Mesodermal cell (in vitro differentiated cells): ENCODE measurements around the gene ASTN2.

Source experiments
- H3K27ac ChIP-seq: 2 replicates; pipeline ENCODE4 v1.7.0; 2013; ENCODE audit warnings: mild to moderate bottlenecking, low read depth, low read length, moderate library complexity; ENCODE audit not compliant: severe bottlenecking
- H3K36me3 ChIP-seq: 2 replicates; pipeline ENCODE4 v1.7.1; 2013; ENCODE audit warnings: mild to moderate bottlenecking, low read length, moderate library complexity; ENCODE audit not compliant: control insufficient read depth, insufficient read depth
- H3K4me1 ChIP-seq: one replicate; pipeline ENCODE4 v1.7.1; 2013; ENCODE audit warnings: mild to moderate bottlenecking, low read length; ENCODE audit not compliant: insufficient read depth, control insufficient read depth, poor library complexity, severe bottlenecking
- H3K4me3 ChIP-seq: 2 replicates; pipeline ENCODE4 v1.7.0; 2013; ENCODE audit warnings: low read length, control low read depth, mild to moderate bottlenecking; ENCODE audit not compliant: insufficient read depth, poor library complexity, severe bottlenecking; ENCODE audit errors: extremely low read depth
- H3K9me3 ChIP-seq: 2 replicates; pipeline ENCODE4 v1.7.1; 2013; ENCODE audit warnings: mild to moderate bottlenecking, low read length, moderate library complexity; ENCODE audit not compliant: control insufficient read depth
- WGBS, 2 experiments: methylation state at CpG; one replicate each; pipeline ENCODE4 v1.1.5; 2013; ENCODE audit warnings: missing lambda C conversion rate in 2 of 2; ENCODE audit not compliant: insufficient coverage in 2 of 2; 5-methylcytosine and 5-hydroxymethylcytosine counted together

The ASTN2 gene

DNA sequence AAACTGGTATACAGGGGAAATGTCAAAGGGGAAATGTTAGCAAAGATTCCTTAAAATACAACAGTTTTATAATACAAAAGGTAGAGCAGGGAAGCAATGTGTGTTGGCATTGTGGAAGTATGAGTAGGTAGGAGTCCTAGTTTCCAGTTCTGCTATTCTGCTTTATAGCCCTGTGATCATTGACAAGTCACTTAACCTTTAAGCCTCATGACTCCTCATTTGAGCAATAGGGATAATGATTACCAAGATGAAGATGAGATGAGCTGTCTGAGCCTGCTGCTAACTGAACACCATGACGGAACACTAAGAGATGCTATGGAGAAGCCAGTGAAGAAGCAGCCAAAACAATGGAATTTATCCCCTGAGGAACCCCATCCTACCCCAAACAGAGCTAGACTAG lies 1009.5 kb downstream of the ASTN2 start:
- H3K4me1 ChIP-seq, result no peaks in the 10 kb centered on the region
- H3K9me3 ChIP-seq, result no peaks in the 10 kb centered on the region
- no peak overlapping the region for H3K27ac ChIP-seq
- H3K36me3 ChIP-seq, result peaks cover 6% of the 10 kb centered on the region
- H3K4me3 ChIP-seq, result no peak overlapping the region
- 100% methylated on average over 1 of the region's 1 CpG; no CpG with 5 or more reads in 1 of the 2 experiments for WGBS, 2 experiments

DNA sequence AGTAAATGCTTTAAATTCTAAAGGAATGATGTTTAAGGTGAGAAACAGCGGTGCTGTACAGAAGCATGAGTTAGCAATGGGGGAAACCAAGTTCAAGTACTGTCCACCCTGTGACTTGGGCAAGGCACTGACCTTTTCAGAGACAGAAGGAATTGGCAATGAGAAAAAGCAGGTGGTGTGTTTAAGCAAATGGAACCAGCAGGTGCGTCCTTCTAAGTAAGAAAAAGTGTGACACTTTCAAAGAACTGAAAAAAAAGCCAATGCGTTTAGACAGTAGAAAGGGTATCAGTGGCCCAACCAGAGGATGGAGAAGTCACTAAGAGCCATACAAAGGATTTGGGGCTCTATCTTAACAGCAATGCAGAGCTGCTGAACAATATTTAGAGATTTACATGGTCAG lies 1010.6 kb downstream of the ASTN2 start:
- WGBS, 2 experiments, result 87 to 97% methylated on average over 3 of the region's 3 CpGs
- Histone ChIP-seq H3K4me3 (no peak overlapping the region), H3K4me1 (no peaks in the 10 kb centered on the region), H3K36me3 (peaks cover 12% of the 10 kb centered on the region), H3K27ac (no peak overlapping the region), H3K9me3 (no peaks in the 10 kb centered on the region)

DNA sequence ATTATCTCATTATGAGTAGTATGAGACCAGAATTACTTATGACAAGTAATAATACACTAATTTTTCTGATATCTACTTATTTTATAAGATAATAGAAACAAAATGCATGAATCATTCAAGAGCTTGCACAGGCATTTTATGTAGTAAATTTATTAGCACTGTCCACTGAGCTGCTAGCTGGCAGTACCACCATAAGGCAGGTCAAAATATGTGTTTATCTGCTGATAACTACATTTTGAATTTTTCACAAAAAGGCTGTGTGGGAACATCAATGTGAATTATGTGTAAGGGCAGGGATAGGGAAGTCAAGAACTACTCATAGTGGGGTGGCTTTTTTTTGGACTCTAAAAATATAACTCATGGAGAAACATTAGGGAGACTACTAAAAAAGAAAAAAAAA lies 1011.7 kb downstream of the ASTN2 start:
- Histone ChIP-seq H3K4me3 (no peak overlapping the region), H3K36me3 (peaks cover 23% of the 10 kb centered on the region), H3K9me3 (no peaks in the 10 kb centered on the region)

DNA sequence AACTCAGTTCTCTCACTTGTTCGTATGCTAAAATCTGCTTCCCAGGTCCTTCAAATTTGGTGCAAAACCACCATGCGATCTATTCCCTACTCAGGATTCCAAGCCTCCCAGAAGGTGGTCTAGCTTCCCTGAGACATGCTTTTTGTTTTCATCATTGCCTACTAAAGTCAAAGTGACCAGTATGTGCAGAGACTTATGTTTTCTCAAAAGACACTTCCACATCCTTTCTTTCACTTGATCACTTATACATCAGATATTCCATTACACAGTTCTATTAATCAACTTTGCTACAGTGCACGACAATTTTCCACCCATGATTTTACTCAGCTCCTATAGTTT lies 1019.2 kb downstream of the ASTN2 start:
- Histone ChIP-seq H3K27ac (no peak overlapping the region), H3K36me3 (peaks cover 87% of the 10 kb centered on the region), H3K9me3 (no peaks in the 10 kb centered on the region), H3K4me1 (peaks cover 3% of the 10 kb centered on the region), H3K4me3 (no peak overlapping the region)
- WGBS, 2 experiments, result 92 to 94% methylated on average over 2 of the region's 3 CpGs

More for the DNA sequence above, 1011.7 kb downstream of the ASTN2 start:
- Histone ChIP-seq H3K4me1 (no peaks in the 10 kb centered on the region), H3K27ac (no peak overlapping the region)

DNA sequence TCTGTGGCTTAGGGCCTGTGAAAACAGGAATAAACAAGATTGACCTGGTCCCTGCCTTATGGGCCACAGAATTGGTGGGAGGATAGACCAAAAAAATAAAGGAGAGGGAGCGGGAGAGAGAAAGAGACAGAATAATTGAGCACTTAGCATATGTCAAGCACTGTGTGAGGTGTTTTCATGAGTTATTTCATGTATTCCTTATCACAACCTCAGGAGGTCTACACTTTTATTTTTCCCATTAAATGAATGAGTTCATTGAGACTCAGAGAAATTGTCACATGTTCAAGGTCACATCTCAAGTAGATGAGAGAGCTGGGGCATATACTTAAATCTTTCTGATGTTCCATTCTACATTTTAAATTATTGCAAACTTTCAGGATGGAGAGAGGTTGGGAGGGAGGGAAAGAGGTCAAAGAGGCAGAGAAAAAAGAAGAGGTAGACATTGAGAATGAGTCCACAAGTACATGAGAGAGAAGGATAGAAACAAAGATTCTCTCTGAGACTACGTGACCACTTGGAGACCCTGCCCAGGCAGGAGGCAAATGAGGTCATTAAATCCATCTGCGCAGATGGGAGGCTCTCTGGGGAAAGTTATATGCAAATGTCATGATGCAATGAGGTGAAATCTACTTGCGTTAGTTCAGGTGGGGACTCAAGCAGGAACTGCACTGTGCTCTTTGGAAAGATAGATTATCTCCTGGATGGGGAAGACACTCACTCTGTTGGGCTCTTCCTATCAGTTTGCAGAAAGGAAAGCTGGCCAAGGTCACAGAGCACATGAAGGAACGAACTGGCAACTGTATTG lies 1019.8 kb downstream of the ASTN2 start:
- no peak overlapping the region for H3K27ac ChIP-seq

DNA sequence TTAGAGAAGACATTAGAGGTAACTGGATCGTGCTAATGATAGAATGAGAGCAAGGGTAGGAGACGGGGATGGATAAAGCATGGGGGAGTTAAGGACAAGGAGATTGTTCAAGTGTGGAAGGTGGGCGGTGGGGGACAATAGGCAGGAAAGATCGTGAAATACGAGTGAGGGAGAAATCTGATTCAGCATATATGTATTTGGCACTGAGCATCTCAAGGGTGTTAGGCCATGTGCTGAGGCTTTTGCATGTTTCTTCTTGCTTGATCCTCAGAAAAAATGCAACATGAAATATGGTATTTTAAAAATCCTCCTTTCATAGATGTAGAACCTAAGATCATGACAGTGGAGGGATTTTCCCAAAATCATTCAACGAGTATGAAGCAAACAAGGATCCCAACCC lies 1020.8 kb downstream of the ASTN2 start:
- no peak overlapping the region for H3K27ac ChIP-seq
- H3K9me3 ChIP-seq, result no peaks in the 10 kb centered on the region
- H3K4me3 ChIP-seq, result no peak overlapping the region
- peaks cover 3% of the 10 kb centered on the region for H3K4me1 ChIP-seq
- peaks cover 85% of the 10 kb centered on the region for H3K36me3 ChIP-seq
- 92% methylated on average over 5 to 6 of the region's 6 CpGs for WGBS, 2 experiments

More for the DNA sequence above, 1019.8 kb downstream of the ASTN2 start:
- Histone ChIP-seq H3K9me3 (no peaks in the 10 kb centered on the region), H3K4me3 (no peak overlapping the region), H3K4me1 (peaks cover 3% of the 10 kb centered on the region), H3K36me3 (peaks cover 84% of the 10 kb centered on the region)
- WGBS, 2 experiments, result 91 to 97% methylated on average over 4 to 5 of the region's 5 CpGs

DNA sequence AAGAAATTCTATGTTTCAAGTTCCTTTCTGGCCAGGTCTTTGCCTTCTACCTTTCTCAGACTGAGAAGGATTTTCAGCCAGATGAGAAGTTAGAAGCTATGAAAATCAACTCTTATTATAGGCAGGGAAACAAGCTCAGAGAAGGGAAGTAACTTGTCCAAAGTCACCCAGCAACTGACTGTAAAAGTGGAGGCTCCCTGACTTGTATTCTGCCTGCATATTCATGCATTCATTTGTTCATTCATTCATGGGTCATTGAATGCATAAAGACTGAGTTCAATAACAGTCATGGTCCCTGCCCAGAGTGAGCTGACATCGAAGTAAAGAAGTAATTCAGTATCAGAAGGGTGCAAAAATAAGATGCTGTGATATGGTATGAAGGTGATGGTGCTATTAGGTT lies 1021.7 kb downstream of the ASTN2 start:
- H3K4me3 ChIP-seq, result no peak overlapping the region
- 80 to 100% methylated on average over 1 of the region's 1 CpG for WGBS, 2 experiments
- H3K4me1 ChIP-seq, result peaks cover 3% of the 10 kb centered on the region
- no peaks in the 10 kb centered on the region for H3K9me3 ChIP-seq
- H3K36me3 ChIP-seq, result peaks cover 85% of the 10 kb centered on the region
- no peak overlapping the region for H3K27ac ChIP-seq

DNA sequence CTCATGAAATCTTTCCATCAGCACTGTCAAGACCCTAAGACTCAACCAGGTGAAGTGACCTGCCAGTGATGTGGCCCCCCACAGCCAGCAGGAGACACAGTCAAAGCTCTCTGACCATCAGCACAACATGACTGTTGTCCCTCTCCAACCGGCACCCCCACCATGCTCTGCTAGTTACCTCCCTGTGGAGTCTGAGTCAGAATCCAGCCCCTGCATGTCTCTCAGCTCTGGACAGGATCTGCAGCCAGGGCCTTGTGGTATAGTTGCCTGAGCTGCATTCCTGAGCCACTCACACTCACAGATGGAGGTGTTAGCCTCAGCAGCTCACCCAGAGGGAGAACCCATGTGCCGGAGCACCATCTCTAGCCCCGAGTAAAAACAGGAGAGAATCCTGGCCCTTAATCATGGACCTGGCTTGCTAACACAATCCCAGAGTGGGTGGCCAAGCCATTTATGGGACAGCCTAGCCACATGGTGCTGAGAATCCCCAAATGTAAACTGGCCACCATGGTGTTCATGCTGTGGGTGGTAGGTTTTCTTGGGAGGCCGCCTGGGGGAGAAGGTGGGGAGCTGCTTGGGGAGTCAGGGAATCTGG lies 1023.5 kb downstream of the ASTN2 start:
- 84 to 87% methylated on average over 2 to 4 of the region's 4 CpGs for WGBS, 2 experiments
- peaks cover 85% of the 10 kb centered on the region for H3K36me3 ChIP-seq
- no peak overlapping the region for H3K4me3 ChIP-seq
- no peak overlapping the region for H3K27ac ChIP-seq
- no peaks in the 10 kb centered on the region for H3K9me3 ChIP-seq
- H3K4me1 ChIP-seq, result peaks cover 3% of the 10 kb centered on the region

DNA sequence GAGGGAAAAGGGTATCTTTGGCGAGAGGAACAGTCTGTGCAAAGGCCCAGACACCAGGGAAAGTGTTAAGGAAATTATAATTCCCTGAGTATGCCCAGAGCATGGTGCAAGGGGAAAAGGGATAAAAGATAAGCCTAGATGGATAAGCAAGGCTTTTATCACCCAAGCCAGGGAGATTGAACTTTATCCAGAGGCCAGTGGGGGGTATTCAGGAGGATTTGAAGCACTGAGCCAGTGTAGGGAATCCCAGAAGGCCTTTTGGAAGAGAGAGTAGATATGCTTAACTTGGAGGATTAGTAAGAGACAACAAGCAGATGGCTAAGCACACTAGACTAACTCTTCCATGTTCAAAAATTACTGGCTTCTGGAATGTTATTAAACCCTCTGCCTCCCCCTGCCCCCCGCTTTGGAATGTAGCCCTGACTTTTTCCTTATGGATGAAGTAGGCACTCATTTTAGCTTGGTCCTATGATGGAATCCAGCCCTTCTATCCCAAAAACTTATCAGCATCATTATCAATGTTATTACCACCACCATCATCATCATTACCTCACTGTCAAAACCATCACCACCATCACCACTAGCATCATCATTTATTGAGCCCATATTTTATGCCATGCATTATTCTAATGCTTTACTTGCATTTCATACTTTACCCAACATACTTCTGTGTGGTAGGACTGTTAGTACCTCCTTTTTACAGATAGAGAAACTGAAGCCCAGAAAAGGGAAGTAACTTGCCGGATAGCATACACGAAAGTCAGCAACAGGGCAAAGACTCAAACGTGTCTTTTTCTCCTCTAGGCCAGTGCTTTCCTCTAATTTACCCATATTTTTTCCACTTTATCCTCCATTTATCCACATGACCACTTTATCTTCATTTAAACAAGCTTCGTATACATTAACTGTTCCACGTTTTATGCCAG lies 1024.3 kb downstream of the ASTN2 start:
- no peak overlapping the region for H3K4me3 ChIP-seq
- WGBS, 2 experiments, result 94 to 97% methylated on average over 6 of the region's 7 CpGs
- H3K27ac ChIP-seq, result peak overlapping the region; percentile 32
- H3K9me3 ChIP-seq, result no peaks in the 10 kb centered on the region
- peaks cover 84% of the 10 kb centered on the region for H3K36me3 ChIP-seq
- peaks cover 3% of the 10 kb centered on the region for H3K4me1 ChIP-seq

DNA sequence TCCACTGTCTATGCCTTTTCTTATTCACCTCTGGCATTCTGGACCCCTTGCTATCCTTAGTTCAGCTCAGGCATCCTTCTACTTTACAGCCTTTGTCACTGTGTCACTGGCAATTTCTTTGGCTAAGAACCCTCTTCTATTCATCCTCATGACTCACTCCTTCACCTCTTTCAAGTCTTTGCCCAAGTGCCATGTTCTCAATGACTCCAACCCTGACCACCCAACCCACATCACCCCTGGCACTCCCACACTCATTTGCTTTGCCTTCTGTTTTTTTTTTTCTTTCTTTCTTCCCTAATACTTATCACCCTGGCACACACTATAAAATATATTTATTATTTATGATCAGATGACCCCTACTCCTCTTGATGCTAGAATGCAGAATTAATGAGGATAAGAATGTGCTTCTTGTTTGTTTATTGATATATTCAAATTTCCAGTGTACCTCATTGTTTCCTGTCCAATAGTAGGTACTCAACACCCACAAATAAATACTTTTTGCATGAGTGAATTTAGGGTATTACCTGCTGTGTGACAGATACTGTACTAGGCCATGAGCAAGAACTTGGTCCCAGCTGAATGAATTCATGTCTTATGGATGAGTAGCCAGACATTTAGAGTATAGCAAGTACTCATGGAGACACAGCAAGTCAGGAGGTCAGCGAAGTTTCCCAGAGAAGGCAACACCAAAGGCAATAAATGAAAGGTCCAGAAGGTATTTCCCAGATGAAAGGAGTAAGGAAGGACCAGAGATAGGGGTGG lies 1025.1 kb downstream of the ASTN2 start:
- peaks cover 3% of the 10 kb centered on the region for H3K4me1 ChIP-seq
- no peak overlapping the region for H3K4me3 ChIP-seq
- WGBS, 2 experiments, result 100% methylated on average over 1 of the region's 1 CpG
- H3K36me3 ChIP-seq, result peaks cover 84% of the 10 kb centered on the region
- peak overlapping the region; percentile 32 for H3K27ac ChIP-seq
- no peaks in the 10 kb centered on the region for H3K9me3 ChIP-seq
